ENCODE measurements around the gene MAPK14.

DNA sequence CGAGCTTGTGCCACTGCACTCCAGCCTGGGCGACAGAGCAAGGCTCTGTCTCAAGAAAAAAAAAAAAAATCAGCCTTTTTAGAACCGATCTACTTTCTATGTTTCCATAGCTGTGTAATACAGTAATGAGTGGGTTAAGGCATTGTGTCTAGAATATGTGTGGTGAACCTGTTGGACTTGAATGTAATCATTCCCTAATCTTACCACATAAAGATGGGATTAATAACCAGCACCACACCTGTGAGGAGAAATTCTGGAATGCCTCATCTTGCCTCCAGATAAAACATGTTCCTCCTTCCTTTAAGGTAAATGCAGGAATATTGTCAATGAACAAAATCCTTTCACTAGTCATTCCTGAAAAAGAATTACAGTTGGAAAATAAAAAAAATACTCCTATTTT is 43.7 kb downstream of the MAPK14 start:
- TF ChIP-seq FOXP2 (optimal IDR thresholded peaks at IDR 0.05; ENCODE audit: control extremely low read depth, extremely low read length, insufficient read depth): no peak
- no peak for TF ChIP-seq POLR2AphosphoS5 (IDR thresholded peaks at IDR 0.05; ENCODE audit: borderline replicate concordance, low read depth, low read length)
- TF ChIP-seq EZH2 (IDR thresholded peaks at IDR 0.05): no peak

Measured in SK-N-MC (cell line).